Measurements from ENCODE around the gene LRRC4B. TPM values are rescaled to one million over a fixed set of nuclear protein-coding genes. Genes with fewer than 3 reads are reported as not detected.
A peak's percentile ranks its signal among the peaks of the same experiment; 100 is the strongest.

Gene LRRC4B
- total RNA-seq, 1 donor from 2014 or later, result 0.47 TPM

DNA sequence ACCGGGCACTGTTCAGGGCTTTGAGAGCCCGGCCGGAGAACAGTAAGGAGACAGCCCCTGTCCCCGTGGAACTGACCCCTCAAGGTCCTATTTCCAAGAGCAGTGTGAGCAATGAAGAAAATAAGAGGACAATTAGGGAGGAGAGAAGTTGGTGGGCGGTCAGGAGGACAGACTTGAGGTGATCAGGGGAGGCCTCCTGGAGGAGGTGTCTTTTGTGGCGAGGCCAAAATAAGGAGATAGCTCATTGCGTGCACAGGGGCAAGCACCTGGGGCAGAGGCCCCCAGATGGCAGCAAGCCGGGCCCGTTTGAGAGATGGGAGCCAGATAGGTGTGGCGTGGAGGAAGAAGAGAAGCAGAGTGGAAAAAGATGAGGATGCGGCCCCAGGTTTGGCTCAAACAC is 2.8 kb upstream of the LRRC4B start:
- Histone ChIP-seq H3K4me3 (no peak overlapping the region), H3K36me3 (no peaks in the 10 kb centered on the region), H3K9me3 (replicated peaks) (no peaks in the 10 kb centered on the region), H3K4me1 (peaks cover 6% of the 10 kb centered on the region), H3K27ac (replicated peaks) (no peak overlapping the region), H3K27me3 (ENCODE audit: low read depth) (peaks cover 81% of the 10 kb centered on the region)
- intact Hi-C loops (cut with micrococcal nuclease), result no loop called here
- TF ChIP-seq, protein P1, sequence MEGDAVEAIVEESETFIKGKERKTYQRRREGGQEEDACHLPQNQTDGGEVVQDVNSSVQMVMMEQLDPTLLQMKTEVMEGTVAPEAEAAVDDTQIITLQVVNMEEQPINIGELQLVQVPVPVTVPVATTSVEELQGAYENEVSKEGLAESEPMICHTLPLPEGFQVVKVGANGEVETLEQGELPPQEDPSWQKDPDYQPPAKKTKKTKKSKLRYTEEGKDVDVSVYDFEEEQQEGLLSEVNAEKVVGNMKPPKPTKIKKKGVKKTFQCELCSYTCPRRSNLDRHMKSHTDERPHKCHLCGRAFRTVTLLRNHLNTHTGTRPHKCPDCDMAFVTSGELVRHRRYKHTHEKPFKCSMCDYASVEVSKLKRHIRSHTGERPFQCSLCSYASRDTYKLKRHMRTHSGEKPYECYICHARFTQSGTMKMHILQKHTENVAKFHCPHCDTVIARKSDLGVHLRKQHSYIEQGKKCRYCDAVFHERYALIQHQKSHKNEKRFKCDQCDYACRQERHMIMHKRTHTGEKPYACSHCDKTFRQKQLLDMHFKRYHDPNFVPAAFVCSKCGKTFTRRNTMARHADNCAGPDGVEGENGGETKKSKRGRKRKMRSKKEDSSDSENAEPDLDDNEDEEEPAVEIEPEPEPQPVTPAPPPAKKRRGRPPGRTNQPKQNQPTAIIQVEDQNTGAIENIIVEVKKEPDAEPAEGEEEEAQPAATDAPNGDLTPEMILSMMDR (IDR thresholded peaks at IDR 0.05; ENCODE audit: borderline replicate concordance), result no peak
- no peak for DNase-seq

DNA sequence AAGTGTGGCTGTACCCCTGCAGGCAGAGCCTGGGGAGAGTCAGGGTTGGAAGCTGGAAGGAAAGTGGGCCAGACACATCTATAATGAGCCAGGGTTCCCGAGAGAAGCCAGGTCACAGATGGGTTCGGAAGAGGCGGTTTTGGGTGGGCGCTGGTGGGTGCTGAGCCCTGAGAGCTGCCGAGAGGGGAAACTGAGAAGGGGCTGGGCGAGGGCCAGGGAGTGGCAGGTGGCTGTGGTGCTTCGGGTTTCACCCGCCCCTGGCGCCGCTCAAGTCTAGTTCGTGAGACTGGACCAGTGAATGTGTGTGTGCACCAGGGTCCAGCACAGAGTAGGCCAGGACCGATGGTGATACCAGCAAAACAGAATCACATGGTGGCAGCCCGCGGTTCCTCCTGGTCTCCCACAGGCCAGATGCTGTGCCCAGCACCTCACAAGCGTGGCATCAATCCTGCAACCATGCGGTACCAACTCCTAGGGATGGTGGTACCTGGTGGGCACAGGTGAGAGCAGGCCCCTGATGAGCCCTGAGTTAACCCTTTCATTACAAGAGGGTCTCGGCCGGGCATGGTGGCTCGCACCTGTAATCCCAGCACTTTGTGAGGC is 1.8 kb upstream of the LRRC4B start:
- Histone ChIP-seq H3K9me3 (replicated peaks) (no peaks in the 10 kb centered on the region), H3K27ac (replicated peaks) (no peak overlapping the region), H3K4me3 (no peak overlapping the region), H3K36me3 (no peaks in the 10 kb centered on the region), H3K4me1 (peaks cover 6% of the 10 kb centered on the region), H3K27me3 (ENCODE audit: low read depth) (peaks cover 91% of the 10 kb centered on the region)
- intact Hi-C loops (cut with micrococcal nuclease), result no loop called here
- TF ChIP-seq, protein P1 (IDR thresholded peaks at IDR 0.05; ENCODE audit: borderline replicate concordance), result no peak
- DNase-seq, result no peak

DNA sequence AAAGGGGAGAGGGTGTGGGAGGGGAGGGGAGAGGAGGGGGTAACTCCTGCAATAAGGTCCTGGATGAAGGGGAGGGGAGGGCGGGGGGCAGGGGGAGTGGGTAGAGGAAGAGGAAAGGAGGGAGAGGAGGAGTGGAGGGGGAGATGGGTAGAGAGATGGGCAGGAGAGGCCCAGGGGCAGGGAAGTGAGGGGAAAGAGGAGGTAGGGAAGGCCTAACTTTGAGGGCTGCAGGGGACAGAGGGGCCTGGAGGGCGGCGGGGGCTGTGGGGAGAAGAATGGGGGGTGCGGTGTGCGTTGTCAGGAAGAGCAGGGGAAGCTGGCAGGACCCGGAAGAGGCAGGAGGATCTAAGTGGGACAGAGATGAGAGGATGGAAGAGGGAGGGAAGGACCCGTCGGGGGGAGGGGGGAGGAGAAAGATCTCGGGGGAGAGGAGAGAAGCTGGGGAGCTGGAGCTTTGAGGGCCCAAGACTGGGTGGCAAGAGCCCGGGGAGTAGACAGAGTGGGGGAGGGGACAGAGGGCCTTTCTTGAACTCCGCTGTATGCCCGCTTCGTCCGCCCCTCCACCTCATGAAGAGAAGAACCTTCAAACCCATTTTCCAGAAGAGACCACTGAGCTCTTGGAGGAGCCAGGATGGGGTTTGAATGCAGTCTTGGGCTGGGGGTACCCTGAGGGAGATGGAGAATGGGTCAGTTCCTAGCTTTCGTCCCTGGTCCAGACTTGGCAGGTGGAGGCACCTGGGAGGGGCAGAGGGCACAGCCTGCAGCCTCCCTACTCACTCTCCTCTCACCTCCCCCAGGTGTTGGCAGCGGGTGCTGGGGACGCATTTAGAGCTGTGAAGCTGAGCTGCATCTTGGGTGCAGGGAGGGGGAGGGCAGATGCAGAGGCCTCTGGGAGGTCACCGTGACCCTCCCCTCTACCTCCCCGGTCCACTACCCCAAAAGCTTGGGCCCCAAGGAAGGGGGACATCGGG is 778 bp upstream of the LRRC4B start:
- intact Hi-C loops (cut with micrococcal nuclease), result no loop called here
- peaks cover 6% of the 10 kb centered on the region for H3K4me1 ChIP-seq
- no peaks in the 10 kb centered on the region for H3K9me3 ChIP-seq (replicated peaks)
- DNase-seq, result no peak
- TF ChIP-seq, protein P1 (IDR thresholded peaks at IDR 0.05; ENCODE audit: borderline replicate concordance), result no peak
- H3K27me3 ChIP-seq (ENCODE audit: low read depth), result peaks cover 96% of the 10 kb centered on the region
- H3K36me3 ChIP-seq, result no peaks in the 10 kb centered on the region
- H3K4me3 ChIP-seq, result no peak overlapping the region
- no peak overlapping the region for H3K27ac ChIP-seq (replicated peaks)

DNA sequence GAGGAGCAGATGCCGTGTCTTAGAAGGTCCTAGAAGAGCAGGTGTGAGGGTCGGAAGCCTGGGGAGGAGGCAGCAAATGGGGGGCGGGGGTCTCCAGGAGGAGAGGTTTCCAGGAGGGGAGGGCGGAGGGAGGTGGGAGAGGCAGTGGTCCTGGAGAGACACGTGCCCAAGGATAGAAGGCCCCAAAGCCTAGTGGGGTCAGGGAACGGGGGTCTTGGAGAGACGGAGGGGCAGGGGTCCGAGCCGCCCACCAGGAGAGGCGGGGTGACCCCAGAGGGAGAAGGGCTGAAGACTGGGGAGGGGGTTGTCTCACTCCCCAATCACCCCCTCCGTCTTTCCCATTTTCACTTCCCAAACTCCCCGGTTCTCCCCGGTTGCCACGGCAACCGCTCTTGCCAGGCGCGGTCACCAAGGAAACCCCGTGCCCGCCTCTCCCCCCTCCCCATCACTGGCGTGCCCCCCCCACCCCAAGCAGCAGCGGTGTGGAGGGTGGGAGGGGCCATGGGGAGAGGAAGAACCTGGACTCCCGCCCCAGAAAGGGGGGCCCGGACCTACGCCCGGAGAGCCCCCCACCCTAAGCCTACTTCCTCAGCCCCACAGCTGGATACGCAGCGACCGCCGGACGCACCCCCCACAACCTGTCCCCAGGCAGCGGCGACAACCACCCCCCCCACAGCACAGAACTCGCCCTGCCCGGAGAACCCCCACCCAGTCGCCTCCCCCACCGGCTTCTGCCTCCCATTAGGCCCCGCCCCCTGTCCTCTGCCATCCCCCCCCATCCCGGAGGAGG is 988 bp downstream of the LRRC4B start:
- Histone ChIP-seq H3K4me1 (peaks cover 6% of the 10 kb centered on the region), H3K27ac (replicated peaks) (no peak overlapping the region), H3K4me3 (peak overlapping the region; percentile 58), H3K27me3 (ENCODE audit: low read depth) (peaks cover 91% of the 10 kb centered on the region), H3K36me3 (no peaks in the 10 kb centered on the region), H3K9me3 (replicated peaks) (no peaks in the 10 kb centered on the region)
- intact Hi-C loops (cut with micrococcal nuclease), result no loop called here
- DNase-seq, result no peak
- TF ChIP-seq, protein P1 (IDR thresholded peaks at IDR 0.05; ENCODE audit: borderline replicate concordance), result no peak

Data from left ventricle myocardium inferior (tissue), 1 donor.